A673 (cell line): ENCODE results near the gene PPP1R8.

Source experiments
- EZH2 ChIP-seq: fragments of 200-600 bp; sonication (generic); IDR thresholded peaks from 2 replicates; pipeline ENCODE4 v1.6.1; 2017; ENCODE audit warnings: borderline replicate concordance, low read depth, mild to moderate bottlenecking, mixed read lengths, antibody characterized with exemption, low read length; ENCODE audit not compliant: poor library complexity, severe bottlenecking
- TF ChIP-seq, protein P1 (sequence below): fragments of 300-800, 200-600 bp; sonication (generic); conservative IDR thresholded peaks from 2 replicates; pipeline ENCODE4 v1.5.1; 2017; ENCODE audit warnings: low read depth, mild to moderate bottlenecking, antibody characterized with exemption, low read length, moderate library complexity, mixed read lengths

DNA sequence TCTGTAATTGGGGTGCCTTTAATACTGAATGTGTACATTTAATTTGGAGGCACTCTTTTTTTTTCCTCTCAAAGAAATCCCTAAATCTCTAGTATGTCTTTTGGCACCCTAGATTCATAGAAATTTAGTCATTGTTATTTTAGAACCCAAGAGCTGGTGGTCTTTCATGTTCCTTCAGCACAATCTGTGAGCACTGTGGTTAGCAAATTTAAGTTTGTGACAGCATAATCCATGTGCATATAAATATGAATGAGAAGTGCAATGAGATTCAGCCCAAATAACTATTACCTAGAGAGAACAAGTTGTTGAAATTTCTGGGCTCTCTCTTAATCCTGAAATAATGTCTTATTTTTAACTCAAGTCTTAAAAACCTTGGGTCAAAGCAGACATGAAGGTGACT, 4.5 kb downstream of the PPP1R8 start:
- TF ChIP-seq, protein P1, sequence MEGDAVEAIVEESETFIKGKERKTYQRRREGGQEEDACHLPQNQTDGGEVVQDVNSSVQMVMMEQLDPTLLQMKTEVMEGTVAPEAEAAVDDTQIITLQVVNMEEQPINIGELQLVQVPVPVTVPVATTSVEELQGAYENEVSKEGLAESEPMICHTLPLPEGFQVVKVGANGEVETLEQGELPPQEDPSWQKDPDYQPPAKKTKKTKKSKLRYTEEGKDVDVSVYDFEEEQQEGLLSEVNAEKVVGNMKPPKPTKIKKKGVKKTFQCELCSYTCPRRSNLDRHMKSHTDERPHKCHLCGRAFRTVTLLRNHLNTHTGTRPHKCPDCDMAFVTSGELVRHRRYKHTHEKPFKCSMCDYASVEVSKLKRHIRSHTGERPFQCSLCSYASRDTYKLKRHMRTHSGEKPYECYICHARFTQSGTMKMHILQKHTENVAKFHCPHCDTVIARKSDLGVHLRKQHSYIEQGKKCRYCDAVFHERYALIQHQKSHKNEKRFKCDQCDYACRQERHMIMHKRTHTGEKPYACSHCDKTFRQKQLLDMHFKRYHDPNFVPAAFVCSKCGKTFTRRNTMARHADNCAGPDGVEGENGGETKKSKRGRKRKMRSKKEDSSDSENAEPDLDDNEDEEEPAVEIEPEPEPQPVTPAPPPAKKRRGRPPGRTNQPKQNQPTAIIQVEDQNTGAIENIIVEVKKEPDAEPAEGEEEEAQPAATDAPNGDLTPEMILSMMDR = no peak
- TF ChIP-seq EZH2 = no peak
